HL-60 (cell line): ENCODE results near the gene DMD.

Experiments
- CTCF ChIP-seq: IDR thresholded peaks from one replicate; pipeline ENCODE4 v1.5.1; 2011; ENCODE audit warnings: low read length, control low read depth, inconsistent platforms; ENCODE audit not compliant: insufficient read depth
- GABPA ChIP-seq: IDR thresholded peaks from 2 replicates; pipeline ENCODE4 v1.6.1; 2012; ENCODE audit warnings: low read depth
- POLR2AphosphoS5 ChIP-seq: IDR thresholded peaks from 2 replicates; pipeline ENCODE4 v1.6.1; 2012; ENCODE audit warnings: low read depth
- SPI1 ChIP-seq: IDR thresholded peaks from 2 replicates; pipeline ENCODE4 v1.6.1; 2012; ENCODE audit warnings: low read depth, mild to moderate bottlenecking, borderline replicate concordance
- TF ChIP-seq, protein P1 (sequence below): IDR thresholded peaks from 2 replicates; pipeline ENCODE4 v1.6.1; 2012; ENCODE audit warnings: low read depth; ENCODE audit not compliant: insufficient replicate concordance

DNA sequence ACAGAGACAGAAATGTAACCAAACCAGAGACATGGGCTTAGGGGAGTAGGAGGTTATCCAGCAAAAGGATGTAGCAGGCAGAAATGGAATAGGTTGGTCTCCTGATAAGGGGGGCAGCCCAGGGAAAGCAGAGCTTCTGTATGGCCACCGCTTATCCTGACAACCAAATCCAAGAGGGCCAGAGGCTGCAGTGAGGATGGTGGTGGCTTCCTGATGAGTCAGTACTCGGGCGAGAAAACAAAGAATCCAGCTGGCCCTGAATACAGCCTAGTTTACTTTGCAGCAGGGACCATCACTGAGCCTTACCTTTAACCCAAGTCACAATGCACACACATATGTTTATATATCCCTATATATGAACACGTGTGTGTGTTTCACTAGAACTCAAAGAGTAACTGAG lies 2009.8 kb downstream of the DMD start:
- TF ChIP-seq CTCF (no peak), GABPA (no peak), POLR2AphosphoS5 (no peak), SPI1 (no peak)
- TF ChIP-seq, protein P1, sequence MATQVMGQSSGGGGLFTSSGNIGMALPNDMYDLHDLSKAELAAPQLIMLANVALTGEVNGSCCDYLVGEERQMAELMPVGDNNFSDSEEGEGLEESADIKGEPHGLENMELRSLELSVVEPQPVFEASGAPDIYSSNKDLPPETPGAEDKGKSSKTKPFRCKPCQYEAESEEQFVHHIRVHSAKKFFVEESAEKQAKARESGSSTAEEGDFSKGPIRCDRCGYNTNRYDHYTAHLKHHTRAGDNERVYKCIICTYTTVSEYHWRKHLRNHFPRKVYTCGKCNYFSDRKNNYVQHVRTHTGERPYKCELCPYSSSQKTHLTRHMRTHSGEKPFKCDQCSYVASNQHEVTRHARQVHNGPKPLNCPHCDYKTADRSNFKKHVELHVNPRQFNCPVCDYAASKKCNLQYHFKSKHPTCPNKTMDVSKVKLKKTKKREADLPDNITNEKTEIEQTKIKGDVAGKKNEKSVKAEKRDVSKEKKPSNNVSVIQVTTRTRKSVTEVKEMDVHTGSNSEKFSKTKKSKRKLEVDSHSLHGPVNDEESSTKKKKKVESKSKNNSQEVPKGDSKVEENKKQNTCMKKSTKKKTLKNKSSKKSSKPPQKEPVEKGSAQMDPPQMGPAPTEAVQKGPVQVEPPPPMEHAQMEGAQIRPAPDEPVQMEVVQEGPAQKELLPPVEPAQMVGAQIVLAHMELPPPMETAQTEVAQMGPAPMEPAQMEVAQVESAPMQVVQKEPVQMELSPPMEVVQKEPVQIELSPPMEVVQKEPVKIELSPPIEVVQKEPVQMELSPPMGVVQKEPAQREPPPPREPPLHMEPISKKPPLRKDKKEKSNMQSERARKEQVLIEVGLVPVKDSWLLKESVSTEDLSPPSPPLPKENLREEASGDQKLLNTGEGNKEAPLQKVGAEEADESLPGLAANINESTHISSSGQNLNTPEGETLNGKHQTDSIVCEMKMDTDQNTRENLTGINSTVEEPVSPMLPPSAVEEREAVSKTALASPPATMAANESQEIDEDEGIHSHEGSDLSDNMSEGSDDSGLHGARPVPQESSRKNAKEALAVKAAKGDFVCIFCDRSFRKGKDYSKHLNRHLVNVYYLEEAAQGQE = no peak
